Breast epithelium (tissue), 3 donors: ENCODE data around the gene SLC35E2B.
"Not testable (repeated sequence)": the region's sequence is repeated elsewhere in the genome, so short reads cannot be mapped to it uniquely, and the experiment has no call there.

Experiments
- CTCF ChIP-seq, 3 donors: fragments of 450-650 bp; IDR thresholded peaks; one replicate each; pipeline ENCODE4 v1.5.1; 2016 to 2017; ENCODE audit warnings: antibody characterized with exemption in 3 of 3, mild to moderate bottlenecking in 3 of 3, moderate library complexity in 3 of 3
- POLR2A ChIP-seq: fragments of 450-650 bp; IDR thresholded peaks from one replicate; pipeline ENCODE4 v1.6.1; 2016; ENCODE audit warnings: antibody characterized with exemption, mild to moderate bottlenecking, moderate library complexity

GRCh38 chr1:1664318-1664717 is 28.3 kb downstream of the SLC35E2B start:
- not testable (repeated sequence) for TF ChIP-seq CTCF (IDR thresholded peaks at IDR 0.05); POLR2A
